Measurements from ENCODE around the gene SNX3. TPM values are rescaled to one million over a fixed set of nuclear protein-coding genes. Genes with fewer than 3 reads are reported as not detected.
A peak's percentile ranks its signal among the peaks of the same experiment; 100 is the strongest.
"Not testable (repeated sequence)": the region's sequence is repeated elsewhere in the genome, so short reads cannot be mapped to it uniquely, and the experiment has no call there.

SNX3 gene
- total RNA-seq (2021) = 104 and 105 TPM in 2 replicates
- Bru-seq, nascent RNA = percentile 73 among the genes with signal in this experiment
- percentile 70 among the genes with signal in this experiment for BruChase-seq, experiment 1, labeled RNA remaining after a 2-hour chase
- percentile 72 among the genes with signal in this experiment for BruChase-seq, experiment 2, labeled RNA remaining after a 6-hour chase
- long read RNA-seq, transcript SNX3-202 (4 exons, 890 nt) = minor isoform, 9 of 257 reads
- long read RNA-seq, transcript SNX3-201 (4 exons, 1,755 nt) = major isoform, 236 of 257 reads
- long read RNA-seq, partial matches to known transcripts = 3 of 257 reads
- long read RNA-seq, other reads (novel, unspliced or antisense) = 6 of 257 reads

DNA sequence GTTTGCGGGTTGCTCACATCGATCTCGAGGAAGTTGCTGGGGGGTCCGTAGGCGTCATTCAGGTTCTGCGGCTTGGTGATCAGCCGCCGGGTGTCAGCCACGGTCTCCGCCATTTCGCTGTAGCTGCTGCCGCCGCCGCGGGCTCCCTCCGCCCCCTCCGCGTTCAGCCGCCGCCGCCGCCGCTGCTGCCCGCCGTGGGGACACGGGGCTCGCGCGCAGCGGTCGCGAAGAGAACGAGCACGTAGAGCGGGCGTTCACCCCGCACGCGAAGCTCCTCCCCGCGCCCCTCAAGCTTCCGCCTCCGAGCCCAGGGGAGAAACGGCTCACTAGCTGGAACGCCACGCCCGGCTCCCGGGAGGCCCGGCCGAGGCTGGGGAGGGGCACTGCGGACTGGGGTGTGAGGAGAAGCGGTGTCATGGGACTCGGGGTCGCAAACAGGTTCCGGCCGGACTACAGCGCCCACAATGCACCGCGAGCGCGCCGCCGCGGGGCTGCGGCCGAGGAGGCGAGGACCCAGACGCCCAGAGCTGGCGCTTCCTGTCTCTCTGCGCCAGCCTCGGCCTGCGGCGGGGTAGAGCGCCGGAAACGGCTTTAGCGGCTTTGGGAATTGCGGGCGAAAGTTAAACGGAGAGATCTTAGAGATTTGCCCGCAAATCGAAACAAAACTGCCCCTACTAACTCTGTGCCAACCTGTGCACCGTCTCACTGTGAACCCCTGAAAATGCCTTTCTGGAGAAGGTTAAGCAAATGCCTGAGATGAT is at the start of gene SNX3:
Gene SNX3 (minus strand): TSS at position 232 of the 761 bp plus-strand sequence. CDS start 119 bp downstream, at position 113.
- Histone ChIP-seq H3K9me3 (ENCODE audit: low read depth, low read length, poor library complexity, severe bottlenecking) (no peaks in the 10 kb centered on the region), H3K4me1 (ENCODE audit: insufficient read depth, low read length, poor library complexity, severe bottlenecking) (peaks cover 8% of the 10 kb centered on the region), H3K4me3 (ENCODE audit: low read depth, low read length, poor library complexity, severe bottlenecking) (peak within 1 kb of the TSS; percentile 98), H3K27ac (ENCODE audit: low read depth, low read length, poor library complexity, severe bottlenecking) (peak within 1 kb of the TSS; percentile 93), H3K27me3 (replicated peaks; ENCODE audit: insufficient read depth, low read depth, low read length, poor library complexity) (no peaks in the 10 kb centered on the region), H3K36me3 (ENCODE audit: insufficient read depth, low read length, poor library complexity, severe bottlenecking) (no peaks in the 10 kb centered on the region)
- ChIA-PET CTCF (no interaction called here), POLR2A (ENCODE audit: low non-redundant PET) (no interaction called here)
- DNase-seq (ENCODE audit: low spot score) = peak; percentile 97
- no TSS peak for BruUV-seq (replicated peaks)
- TF ChIP-seq, protein P1, sequence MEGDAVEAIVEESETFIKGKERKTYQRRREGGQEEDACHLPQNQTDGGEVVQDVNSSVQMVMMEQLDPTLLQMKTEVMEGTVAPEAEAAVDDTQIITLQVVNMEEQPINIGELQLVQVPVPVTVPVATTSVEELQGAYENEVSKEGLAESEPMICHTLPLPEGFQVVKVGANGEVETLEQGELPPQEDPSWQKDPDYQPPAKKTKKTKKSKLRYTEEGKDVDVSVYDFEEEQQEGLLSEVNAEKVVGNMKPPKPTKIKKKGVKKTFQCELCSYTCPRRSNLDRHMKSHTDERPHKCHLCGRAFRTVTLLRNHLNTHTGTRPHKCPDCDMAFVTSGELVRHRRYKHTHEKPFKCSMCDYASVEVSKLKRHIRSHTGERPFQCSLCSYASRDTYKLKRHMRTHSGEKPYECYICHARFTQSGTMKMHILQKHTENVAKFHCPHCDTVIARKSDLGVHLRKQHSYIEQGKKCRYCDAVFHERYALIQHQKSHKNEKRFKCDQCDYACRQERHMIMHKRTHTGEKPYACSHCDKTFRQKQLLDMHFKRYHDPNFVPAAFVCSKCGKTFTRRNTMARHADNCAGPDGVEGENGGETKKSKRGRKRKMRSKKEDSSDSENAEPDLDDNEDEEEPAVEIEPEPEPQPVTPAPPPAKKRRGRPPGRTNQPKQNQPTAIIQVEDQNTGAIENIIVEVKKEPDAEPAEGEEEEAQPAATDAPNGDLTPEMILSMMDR (conservative IDR thresholded peaks at IDR 0.05; ENCODE audit: low read depth, low read length) = peak; percentile 25; the same call in 1 of the 2 replicates
- TF ChIP-seq EZH2 (IDR thresholded peaks at IDR 0.05; ENCODE audit: borderline replicate concordance, low read depth, low read length, poor library complexity, severe bottlenecking) = no peak
- intact Hi-C loops (cut with micrococcal nuclease; ENCODE audit: unreplicated experiment) = loop anchor here (5.0 kb wide), 1 partner anchor 144 kb away; no protein-coding TSS in a partner anchor

DNA sequence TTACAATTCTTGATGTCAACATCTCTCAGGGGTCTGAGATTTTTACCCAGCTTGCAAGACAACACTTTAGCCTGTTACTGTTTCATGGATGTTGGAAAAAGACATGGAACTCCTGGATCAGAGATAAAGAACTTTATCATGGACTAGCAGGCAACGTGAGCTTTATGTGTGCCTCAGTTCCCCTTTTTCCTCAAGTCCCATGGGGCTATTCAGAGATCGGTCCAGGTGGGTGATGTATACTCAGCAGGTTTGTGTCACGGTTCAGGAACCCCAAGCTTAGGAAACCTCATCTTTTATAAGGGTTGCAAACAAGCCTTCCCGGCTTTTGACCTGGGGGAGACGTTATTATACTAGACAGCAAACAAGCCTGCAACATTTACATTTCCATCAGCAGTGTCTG is 49.0 kb upstream of the SNX3 start:
- POLR2A ChIA-PET (ENCODE audit: low non-redundant PET) = no interaction called here
- no peaks in the 10 kb centered on the region for H3K27me3 ChIP-seq (replicated peaks; ENCODE audit: insufficient read depth, low read depth, low read length, poor library complexity)
- H3K4me1 ChIP-seq (ENCODE audit: insufficient read depth, low read length, poor library complexity, severe bottlenecking) = no peaks in the 10 kb centered on the region
- no peak overlapping the region for H3K4me3 ChIP-seq (ENCODE audit: low read depth, low read length, poor library complexity, severe bottlenecking)
- no peak for DNase-seq (ENCODE audit: low spot score)
- CTCF ChIA-PET = no interaction called here
- H3K9me3 ChIP-seq (ENCODE audit: low read depth, low read length, poor library complexity, severe bottlenecking) = no peaks in the 10 kb centered on the region
- intact Hi-C loops (cut with micrococcal nuclease; ENCODE audit: unreplicated experiment) = no loop called here
- no peak for TF ChIP-seq EZH2 (IDR thresholded peaks at IDR 0.05; ENCODE audit: borderline replicate concordance, low read depth, low read length, poor library complexity, severe bottlenecking)
- TF ChIP-seq, protein P1 (conservative IDR thresholded peaks at IDR 0.05; ENCODE audit: low read depth, low read length) = no peak
- no peaks in the 10 kb centered on the region for H3K36me3 ChIP-seq (ENCODE audit: insufficient read depth, low read length, poor library complexity, severe bottlenecking)
- no peak overlapping the region for H3K27ac ChIP-seq (ENCODE audit: low read depth, low read length, poor library complexity, severe bottlenecking)
- BruUV-seq (replicated peaks) = no TSS peak

DNA sequence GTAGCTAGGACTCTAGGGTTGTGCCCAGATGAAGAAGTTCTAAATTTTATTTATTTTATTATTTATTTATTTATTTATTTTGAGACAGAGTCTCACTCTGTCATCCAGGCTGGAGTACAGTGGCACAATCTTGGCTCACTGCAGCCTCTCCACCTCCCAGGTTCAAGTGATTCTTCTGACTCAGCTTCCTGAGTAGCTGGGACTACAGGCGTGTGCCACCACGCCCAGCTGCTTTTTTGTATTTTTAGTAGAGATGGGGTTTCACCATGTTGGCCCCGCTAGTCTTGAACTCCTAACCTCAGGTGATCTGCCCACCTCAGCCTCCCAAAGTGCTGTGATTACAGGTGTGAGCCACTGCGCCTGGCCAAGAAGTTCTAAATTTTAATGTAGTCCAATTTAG is 47.8 kb upstream of the SNX3 start:
- H3K27ac ChIP-seq (ENCODE audit: low read depth, low read length, poor library complexity, severe bottlenecking); POLR2A ChIA-PET (ENCODE audit: low non-redundant PET); intact Hi-C loops (cut with micrococcal nuclease; ENCODE audit: unreplicated experiment); H3K36me3 ChIP-seq (ENCODE audit: insufficient read depth, low read length, poor library complexity, severe bottlenecking); H3K4me1 ChIP-seq (ENCODE audit: insufficient read depth, low read length, poor library complexity, severe bottlenecking); H3K27me3 ChIP-seq (replicated peaks; ENCODE audit: insufficient read depth, low read depth, low read length, poor library complexity); BruUV-seq (replicated peaks); H3K9me3 ChIP-seq (ENCODE audit: low read depth, low read length, poor library complexity, severe bottlenecking); H3K4me3 ChIP-seq (ENCODE audit: low read depth, low read length, poor library complexity, severe bottlenecking); DNase-seq (ENCODE audit: low spot score); CTCF ChIA-PET: not testable (repeated sequence)

All from A673 (cell line).